ENCODE results near the gene TRIM15. TPM values are rescaled to one million over a fixed set of nuclear protein-coding genes. Genes with fewer than 3 reads are reported as not detected.
A peak's percentile ranks its signal among the peaks of the same experiment; 100 is the strongest.
"Not testable (repeated sequence)": the region's sequence is repeated elsewhere in the genome, so short reads cannot be mapped to it uniquely, and the experiment has no call there.

Gene TRIM15
- total RNA-seq, 1 donor, result not detected

- DNase-seq (ENCODE audit: low read depth), result peak; percentile 67
- H3K4me3 ChIP-seq (ENCODE audit: low read depth, low read length), result peak overlapping the region; percentile 80
- no peak for TF ChIP-seq CTCF (IDR thresholded peaks at IDR 0.05; ENCODE audit: insufficient read depth, low read length)
These were observed 50.8 kb downstream of the TRIM15 start for GRCh38 chr6:30213957-30214656.

DNA sequence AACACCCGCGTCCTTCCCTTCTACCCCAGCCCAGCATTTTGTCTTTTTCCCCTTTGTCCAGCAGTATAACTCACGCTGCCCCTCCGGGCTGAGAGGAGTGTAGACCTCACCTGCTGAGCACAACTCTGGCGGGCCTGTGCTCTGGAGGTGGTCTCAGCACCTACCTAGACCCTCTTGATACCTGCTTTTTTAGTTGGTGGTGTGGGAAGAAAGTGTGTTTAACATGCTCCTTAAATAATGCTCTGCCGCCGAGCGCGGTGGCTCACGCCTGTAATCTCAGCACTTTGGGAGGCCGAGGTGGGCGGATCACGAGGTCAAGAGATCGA, 51.3 kb downstream of the TRIM15 start:
- no peak for TF ChIP-seq CTCF (IDR thresholded peaks at IDR 0.05; ENCODE audit: insufficient read depth, low read length)
- peak overlapping the region; percentile 80 for H3K4me3 ChIP-seq (ENCODE audit: low read depth, low read length)
- DNase-seq (ENCODE audit: low read depth), result no peak

- no peak overlapping the region for H3K4me3 ChIP-seq (ENCODE audit: low read depth, low read length)
- TF ChIP-seq CTCF (IDR thresholded peaks at IDR 0.05; ENCODE audit: insufficient read depth, low read length), result no peak
- no peak for DNase-seq (ENCODE audit: low read depth)
These were observed 52.8 kb downstream of the TRIM15 start for GRCh38 chr6:30216096-30216495.

- no peak overlapping the region for H3K4me3 ChIP-seq (ENCODE audit: low read depth, low read length)
- DNase-seq (ENCODE audit: low read depth), result peak; percentile 67
- peak; percentile 97 for TF ChIP-seq CTCF (IDR thresholded peaks at IDR 0.05; ENCODE audit: insufficient read depth, low read length)
These were observed 55.9 kb downstream of the TRIM15 start for GRCh38 chr6:30219244-30219643.

DNA sequence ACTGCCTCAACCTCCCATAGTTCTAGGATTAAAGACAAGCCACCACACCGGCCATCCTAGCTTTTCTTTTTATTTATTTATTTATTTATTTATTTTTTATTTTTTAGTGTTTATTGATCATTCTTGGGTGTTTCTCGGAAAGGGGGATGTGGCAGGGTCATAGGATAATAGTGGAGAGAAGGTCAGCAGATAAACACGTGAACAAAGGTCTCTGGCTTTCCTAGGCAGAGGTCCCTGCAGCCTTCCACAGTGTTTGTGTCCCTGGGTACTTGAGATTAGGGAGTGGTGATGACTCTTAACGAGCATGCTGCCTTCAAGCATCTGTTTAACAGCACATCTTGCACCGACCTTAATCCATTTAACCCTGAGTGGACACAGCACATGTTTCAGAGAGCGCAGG, 58.0 kb downstream of the TRIM15 start:
- not testable (repeated sequence) for DNase-seq (ENCODE audit: low read depth); H3K4me3 ChIP-seq (ENCODE audit: low read depth, low read length)

DNA sequence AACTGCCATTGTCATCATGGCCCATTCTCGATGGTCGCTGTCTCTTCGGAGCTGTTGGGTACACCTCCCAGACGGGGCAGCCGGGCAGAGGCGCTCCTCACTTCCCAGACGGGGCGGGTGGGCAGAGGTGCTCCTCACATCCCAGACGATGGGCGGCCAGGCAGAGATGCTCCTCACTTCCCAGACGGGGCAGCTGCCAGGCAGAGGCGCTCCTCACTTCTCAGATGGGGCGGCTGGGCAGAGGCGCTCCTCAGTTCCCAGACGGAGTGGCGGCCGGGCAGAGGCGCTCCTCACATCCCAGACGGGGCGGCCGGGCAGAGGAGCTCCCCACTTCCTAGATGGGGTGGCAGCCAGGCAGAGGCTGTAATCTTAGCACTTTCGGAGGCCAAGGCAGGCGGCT, 58.6 kb downstream of the TRIM15 start:
- not testable (repeated sequence) for DNase-seq (ENCODE audit: low read depth); H3K4me3 ChIP-seq (ENCODE audit: low read depth, low read length)

Small RNA genes within 50 kb of the gene (small RNA-seq; reads per million reads assigned to genes)
- not detected for gene RF00554

Other genes starting within 250 kb of the TRIM15 start
- 184 and 391 TPM in 2 replicates for gene HLA-A, start 221.0 kb upstream of the TRIM15 start, total RNA-seq (ENCODE audit: low replicate concordance)
- 11.0 and 18.3 TPM in 2 replicates for gene POLR1H, start 102.3 kb upstream of the TRIM15 start, total RNA-seq (ENCODE audit: low replicate concordance)
- gene PPP1R11, start 96.3 kb upstream of the TRIM15 start, total RNA-seq (ENCODE audit: low replicate concordance), result 19.0 and 52.5 TPM in 2 replicates
- gene RNF39, start 87.8 kb upstream of the TRIM15 start, total RNA-seq (ENCODE audit: low replicate concordance), result not detected in 2 replicates
- not detected in 2 replicates for gene TRIM31, start 50.5 kb upstream of the TRIM15 start, total RNA-seq (ENCODE audit: low replicate concordance)
- gene TRIM40, start 27.4 kb upstream of the TRIM15 start, total RNA-seq (ENCODE audit: low replicate concordance), result not detected in 2 replicates
- not detected in 2 replicates for gene TRIM10, start 2.3 kb upstream of the TRIM15 start, total RNA-seq (ENCODE audit: low replicate concordance)
- 32.4 and 41.9 TPM in 2 replicates for gene TRIM26, start 49.9 kb downstream of the TRIM15 start, total RNA-seq (ENCODE audit: low replicate concordance)
- 8.5 and 9.7 TPM in 2 replicates for gene TRIM39, start 163.4 kb downstream of the TRIM15 start, total RNA-seq (ENCODE audit: low replicate concordance)
- 23.6 and 25.1 TPM in 2 replicates for gene RPP21, start 181.6 kb downstream of the TRIM15 start, total RNA-seq (ENCODE audit: low replicate concordance)

All from fibroblast of the aortic adventitia (primary cell).